ENCODE data around the gene IL13RA1. TPM values are rescaled to one million over a fixed set of nuclear protein-coding genes. Genes with fewer than 3 reads are reported as not detected.

Gene IL13RA1
- total RNA-seq, 1 experiment from 2014 or later: 14.4 TPM

GRCh38 chrX:118724365-118724764 lies 3.0 kb upstream of the IL13RA1 start:
- no peak overlapping the region for H2BK15ac ChIP-seq (ENCODE audit: low read depth, low read length)
- no peak overlapping the region for H3K4ac ChIP-seq (ENCODE audit: low read depth, low read length)
- Mint-ChIP-seq H3K27ac (no peak overlapping the region), H3K9me3 (peaks cover 15 to 80% of the 10 kb centered on the region in 2 experiments), H3K4me3 (no peak overlapping the region), H3K36me3 (ENCODE audit: insufficient read depth in 1 of 3, low read depth in 3 of 3) (peaks cover 0 to 9% (median 0%) of the 10 kb centered on the region in 3 experiments; a peak in 3 of 7 replicates), H3K27me3 (ENCODE audit: low read depth) (peaks cover 21% of the 10 kb centered on the region), H3K4me1 (peaks cover 26 to 43% of the 10 kb centered on the region in 2 experiments)
- DNase-seq: no peak
- H2BK20ac ChIP-seq (ENCODE audit: low read depth, low read length, poor library complexity, severe bottlenecking): no peak overlapping the region
- H4K8ac ChIP-seq (replicated peaks; ENCODE audit: insufficient read length, low read depth, low read length): no peak overlapping the region
- no peak overlapping the region for H2BK120ac ChIP-seq (ENCODE audit: low read depth, low read length, poor library complexity, severe bottlenecking)
- no peak overlapping the region for H2AK5ac ChIP-seq (ENCODE audit: insufficient read length, low read length)
- no peak overlapping the region for H3K23ac ChIP-seq (ENCODE audit: insufficient read length, low read depth, low read length)
- no peaks in the 10 kb centered on the region; the same call in 1 of the 2 replicates for H3K27me3 ChIP-seq (ENCODE audit: insufficient read depth, low read length)
- no peaks in the 10 kb centered on the region for H3K23me2 ChIP-seq (ENCODE audit: insufficient read length, low read depth, low read length, poor library complexity, severe bottlenecking)
- H3T11ph ChIP-seq (ENCODE audit: low read length): no peak overlapping the region
- H3K4me2 ChIP-seq (ENCODE audit: insufficient read depth, insufficient read length, low read length): no peak overlapping the region
- H4K5ac ChIP-seq (ENCODE audit: insufficient read length, low read depth, low read length): no peak overlapping the region
- H3K79me1 ChIP-seq (ENCODE audit: insufficient read depth, low read depth, low read length, poor library complexity, severe bottlenecking): no peaks in the 10 kb centered on the region
- no peak overlapping the region for H3K14ac ChIP-seq (ENCODE audit: insufficient read depth, low read length)
- no peak overlapping the region for H2BK5ac ChIP-seq (ENCODE audit: insufficient read length, low read length)
- no peak overlapping the region for H2BK12ac ChIP-seq (ENCODE audit: insufficient read length, low read depth, low read length)
- no peak overlapping the region for H4K91ac ChIP-seq (ENCODE audit: insufficient read length, low read depth, low read length)
- H3K9me3 ChIP-seq (ENCODE audit: control insufficient read depth, low read depth, low read length): peaks cover 26% of the 10 kb centered on the region
- no peaks in the 10 kb centered on the region; the same call in 1 of the 2 replicates for H3K4me1 ChIP-seq (ENCODE audit: insufficient read depth, low read length)
- H3K9ac ChIP-seq (ENCODE audit: extremely low read depth, insufficient read length, low read length): no peak overlapping the region
- TF ChIP-seq CTCF (conservative IDR thresholded peaks at IDR 0.05): no peak
- no peak overlapping the region for H2AFZ ChIP-seq (ENCODE audit: low read length)
- no peaks in the 10 kb centered on the region for H4K20me1 ChIP-seq (ENCODE audit: control insufficient read depth, insufficient read depth, insufficient read length)
- no peaks in the 10 kb centered on the region for H3K79me2 ChIP-seq (ENCODE audit: insufficient read depth, low read length)
- no CpG with 5 or more reads among the region's 5 CpGs for WGBS (ENCODE audit: extremely low coverage, insufficient read length, low lambda C conversion rate)
- no peak overlapping the region for H3K27ac ChIP-seq (ENCODE audit: insufficient read length, low read depth, low read length)
- H3K18ac ChIP-seq (ENCODE audit: insufficient read length, low read depth, low read length): no peak overlapping the region
- no peak overlapping the region for H3K56ac ChIP-seq (ENCODE audit: insufficient read length, low read depth, low read length)

All from H9 (cell line).